SK-N-SH (cell line): ENCODE data around the gene FRRS1.

ENCODE experiments used
- EP300 ChIP-seq, 2 experiments: IDR thresholded peaks; 2 replicates each; pipeline versions ENCODE4 v1.4.0 to v1.6.1; 2012; ENCODE audit warnings: borderline replicate concordance in 1 of 2, low read depth in 1 of 2, low read length in 1 of 2
- IRF3 ChIP-seq: fragments of 150-350 bp; IDR thresholded peaks from 2 replicates; pipeline ENCODE4 v1.6.1; 2016; ENCODE audit warnings: mild to moderate bottlenecking, low read depth, low read length
- MEF2A ChIP-seq: IDR thresholded peaks from 2 replicates; pipeline ENCODE4 v1.4.0; 2012; ENCODE audit warnings: low read depth, borderline replicate concordance
- NFIC ChIP-seq: IDR thresholded peaks from 2 replicates; pipeline ENCODE4 v1.4.0; 2012; ENCODE audit warnings: borderline replicate concordance
- PBX3 ChIP-seq: IDR thresholded peaks from 2 replicates; pipeline ENCODE4; 2012
- POLR2AphosphoS5 ChIP-seq: IDR thresholded peaks from 2 replicates; pipeline ENCODE4 v1.6.1; 2012; ENCODE audit warnings: low read depth, low read length
- RAD21 ChIP-seq: IDR thresholded peaks from 2 replicates; pipeline ENCODE4 v1.6.1; 2012; ENCODE audit warnings: mild to moderate bottlenecking, low read length
- SIN3A ChIP-seq: IDR thresholded peaks from 2 replicates; pipeline ENCODE4 v1.6.1; 2012; ENCODE audit warnings: low read depth, mild to moderate bottlenecking, low read length, moderate library complexity, borderline replicate concordance
- TAF1 ChIP-seq: IDR thresholded peaks from 2 replicates; pipeline ENCODE4 v1.6.1; 2012; ENCODE audit warnings: low read depth, mild to moderate bottlenecking, low read length, moderate library complexity, borderline replicate concordance
- TF ChIP-seq, protein P1 (sequence below): fragments of 200-600 bp; sonication (generic); IDR thresholded peaks from 2 replicates; pipeline ENCODE4 v1.6.1; 2017; ENCODE audit warnings: antibody characterized with exemption, mild to moderate bottlenecking, moderate library complexity

GRCh38 chr1:99675292-99675691 lies 91.1 kb downstream of the FRRS1 start:
- TF ChIP-seq, protein P1, sequence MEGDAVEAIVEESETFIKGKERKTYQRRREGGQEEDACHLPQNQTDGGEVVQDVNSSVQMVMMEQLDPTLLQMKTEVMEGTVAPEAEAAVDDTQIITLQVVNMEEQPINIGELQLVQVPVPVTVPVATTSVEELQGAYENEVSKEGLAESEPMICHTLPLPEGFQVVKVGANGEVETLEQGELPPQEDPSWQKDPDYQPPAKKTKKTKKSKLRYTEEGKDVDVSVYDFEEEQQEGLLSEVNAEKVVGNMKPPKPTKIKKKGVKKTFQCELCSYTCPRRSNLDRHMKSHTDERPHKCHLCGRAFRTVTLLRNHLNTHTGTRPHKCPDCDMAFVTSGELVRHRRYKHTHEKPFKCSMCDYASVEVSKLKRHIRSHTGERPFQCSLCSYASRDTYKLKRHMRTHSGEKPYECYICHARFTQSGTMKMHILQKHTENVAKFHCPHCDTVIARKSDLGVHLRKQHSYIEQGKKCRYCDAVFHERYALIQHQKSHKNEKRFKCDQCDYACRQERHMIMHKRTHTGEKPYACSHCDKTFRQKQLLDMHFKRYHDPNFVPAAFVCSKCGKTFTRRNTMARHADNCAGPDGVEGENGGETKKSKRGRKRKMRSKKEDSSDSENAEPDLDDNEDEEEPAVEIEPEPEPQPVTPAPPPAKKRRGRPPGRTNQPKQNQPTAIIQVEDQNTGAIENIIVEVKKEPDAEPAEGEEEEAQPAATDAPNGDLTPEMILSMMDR = no peak
- TF ChIP-seq MEF2A (no peak), NFIC (no peak), RAD21 (no peak), EP300 (IDR thresholded peaks at IDR 0.05; ENCODE audit: borderline replicate concordance in 1 of 2, low read depth in 1 of 2, low read length in 1 of 2) (no peak), TAF1 (no peak), PBX3 (no peak), SIN3A (no peak), POLR2AphosphoS5 (no peak), IRF3 (no peak)
